Measurements from ENCODE around the gene CASP5. TPM values are rescaled to one million over a fixed set of nuclear protein-coding genes. Genes with fewer than 3 reads are reported as not detected.
"Not testable (repeated sequence)": the region's sequence is repeated elsewhere in the genome, so short reads cannot be mapped to it uniquely, and the experiment has no call there.

Gene CASP5
- total RNA-seq, 6 experiments from 2014 or later: not detected

GRCh38 chr11:105046898-105047579 lies 24.1 kb upstream of the CASP5 start:
- TF ChIP-seq, protein P1, sequence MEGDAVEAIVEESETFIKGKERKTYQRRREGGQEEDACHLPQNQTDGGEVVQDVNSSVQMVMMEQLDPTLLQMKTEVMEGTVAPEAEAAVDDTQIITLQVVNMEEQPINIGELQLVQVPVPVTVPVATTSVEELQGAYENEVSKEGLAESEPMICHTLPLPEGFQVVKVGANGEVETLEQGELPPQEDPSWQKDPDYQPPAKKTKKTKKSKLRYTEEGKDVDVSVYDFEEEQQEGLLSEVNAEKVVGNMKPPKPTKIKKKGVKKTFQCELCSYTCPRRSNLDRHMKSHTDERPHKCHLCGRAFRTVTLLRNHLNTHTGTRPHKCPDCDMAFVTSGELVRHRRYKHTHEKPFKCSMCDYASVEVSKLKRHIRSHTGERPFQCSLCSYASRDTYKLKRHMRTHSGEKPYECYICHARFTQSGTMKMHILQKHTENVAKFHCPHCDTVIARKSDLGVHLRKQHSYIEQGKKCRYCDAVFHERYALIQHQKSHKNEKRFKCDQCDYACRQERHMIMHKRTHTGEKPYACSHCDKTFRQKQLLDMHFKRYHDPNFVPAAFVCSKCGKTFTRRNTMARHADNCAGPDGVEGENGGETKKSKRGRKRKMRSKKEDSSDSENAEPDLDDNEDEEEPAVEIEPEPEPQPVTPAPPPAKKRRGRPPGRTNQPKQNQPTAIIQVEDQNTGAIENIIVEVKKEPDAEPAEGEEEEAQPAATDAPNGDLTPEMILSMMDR (IDR thresholded peaks at IDR 0.05): no peak
- Mint-ChIP-seq H3K27me3 (ENCODE audit: insufficient read depth) (peaks cover 6% of the 10 kb centered on the region), H3K4me3 (peak overlapping the region; percentile 75), H3K27ac (peak overlapping the region; percentile 87), H3K36me3 (ENCODE audit: low read depth) (peaks cover 1% of the 10 kb centered on the region), H3K4me1 (ENCODE audit: low read depth) (peaks cover 50% of the 10 kb centered on the region), H3K9me3 (no peaks in the 10 kb centered on the region)
- DNase-seq: peak; percentile 98

DNA sequence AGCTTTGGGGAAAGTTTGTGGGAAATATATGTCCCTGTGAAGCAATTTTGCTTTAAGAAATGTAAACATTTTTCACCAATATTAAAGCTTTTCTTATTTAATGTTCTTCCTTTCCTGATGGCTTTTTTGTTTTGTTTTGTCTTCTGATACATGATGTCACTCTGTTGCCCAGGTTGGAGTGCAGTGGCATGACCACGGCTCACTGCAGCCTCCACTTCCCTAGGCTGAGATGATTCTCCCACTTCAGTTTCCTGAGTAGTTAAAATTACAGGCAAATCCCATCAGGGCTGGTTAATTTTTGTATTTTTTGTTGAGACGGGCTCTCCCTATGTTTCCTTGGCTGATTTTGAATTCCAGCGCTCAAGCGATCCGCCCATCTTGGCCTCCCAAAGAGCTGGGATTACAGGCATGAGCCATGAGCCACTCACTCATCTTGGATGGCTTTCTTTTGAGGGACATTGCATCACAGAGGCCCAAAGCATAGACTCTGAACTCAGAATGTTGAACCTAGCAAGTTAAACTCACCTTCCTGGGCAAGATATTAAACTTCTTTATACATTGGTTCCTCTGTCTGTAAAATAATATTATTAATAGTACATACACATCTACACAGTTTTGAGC lies 22.8 kb upstream of the CASP5 start:
- H3K36me3 Mint-ChIP-seq (ENCODE audit: low read depth): no peaks in the 10 kb centered on the region; the same call in 1 of the 2 replicates
- H3K27me3 Mint-ChIP-seq (ENCODE audit: insufficient read depth): peaks cover 3% of the 10 kb centered on the region
- TF ChIP-seq, protein P1 (IDR thresholded peaks at IDR 0.05): no peak
- no peak for DNase-seq
- H3K9me3 Mint-ChIP-seq: no peaks in the 10 kb centered on the region
- H3K4me1 Mint-ChIP-seq (ENCODE audit: low read depth): peaks cover 50% of the 10 kb centered on the region
- H3K4me3 Mint-ChIP-seq: peak overlapping the region; percentile 31
- H3K27ac Mint-ChIP-seq: no peak overlapping the region; the same call in 1 of the 2 replicates

DNA sequence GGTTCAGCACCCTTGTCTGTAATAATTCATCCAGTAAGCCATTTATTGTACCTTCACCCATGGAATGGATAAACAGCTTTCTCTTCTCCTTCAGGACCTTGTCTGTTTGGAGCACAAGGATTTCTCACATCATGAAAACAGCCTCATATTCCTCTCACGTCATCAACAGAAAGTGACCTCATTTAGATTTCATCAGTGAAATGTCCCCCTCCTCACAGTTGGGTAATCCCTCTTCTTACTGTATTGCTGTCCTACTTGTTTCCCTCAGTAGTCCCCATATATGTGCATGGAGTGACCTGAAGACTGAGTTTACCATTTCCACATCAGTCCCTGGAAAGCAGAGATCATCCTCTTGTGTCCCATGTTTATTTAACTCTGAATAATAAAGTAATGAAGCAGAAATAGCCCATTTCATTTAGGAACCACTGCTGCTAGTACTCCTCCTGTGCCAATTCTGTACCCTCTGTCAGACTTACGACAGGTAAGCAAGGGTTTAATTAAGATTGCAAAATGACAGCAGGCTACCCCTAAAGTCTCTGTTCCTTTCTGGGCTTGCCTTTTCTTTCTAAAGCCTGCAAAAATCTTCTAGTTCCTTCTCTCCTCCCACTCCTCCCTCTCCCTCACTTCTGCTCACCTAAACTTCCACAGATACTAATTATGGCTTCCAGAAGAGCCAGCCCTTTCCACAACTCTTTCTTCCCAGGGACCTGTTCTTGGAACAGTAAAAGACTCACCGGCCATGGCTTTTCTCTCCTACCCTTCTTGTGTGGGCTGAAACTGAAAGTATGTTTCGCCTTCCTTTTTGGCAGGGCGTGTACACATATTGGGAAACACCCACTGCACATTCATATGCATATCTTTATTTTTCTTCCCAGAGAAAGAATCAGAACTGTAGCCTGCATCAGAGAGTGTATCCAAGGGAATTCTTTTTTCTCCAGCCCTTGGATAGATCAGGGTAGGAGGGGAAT lies 21.9 kb upstream of the CASP5 start, which contains the start of gene CARD16:
CARD16 (minus strand) TSS at position 779 of the 968 bp plus-strand sequence; CDS start at position 741, 38 bp downstream.
- not testable (repeated sequence) for H3K9me3 Mint-ChIP-seq; H3K36me3 Mint-ChIP-seq (ENCODE audit: low read depth); H3K27me3 Mint-ChIP-seq (ENCODE audit: insufficient read depth)
- Mint-ChIP-seq H3K4me3 (peak within 1 kb of the TSS; percentile 88), H3K27ac (peak within 1 kb of the TSS; percentile 81), H3K4me1 (ENCODE audit: low read depth) (peaks cover 50% of the 10 kb centered on the region)
- DNase-seq: peak; percentile 16

- Mint-ChIP-seq H3K4me3 (no peak overlapping the region), H3K27ac (no peak overlapping the region), H3K4me1 (ENCODE audit: low read depth) (peaks cover 43% of the 10 kb centered on the region), H3K27me3 (ENCODE audit: insufficient read depth) (no peaks in the 10 kb centered on the region), H3K36me3 (ENCODE audit: low read depth) (no peaks in the 10 kb centered on the region), H3K9me3 (peaks cover 5% of the 10 kb centered on the region; the same call in 1 of the 2 replicates)
- TF ChIP-seq, protein P1 (IDR thresholded peaks at IDR 0.05): no peak
- no peak for DNase-seq
Measured at GRCh38 chr11:105042178-105042577, 19.2 kb upstream of the CASP5 start.

GRCh38 chr11:105040703-105041102 lies 17.7 kb upstream of the CASP5 start:
- TF ChIP-seq, protein P1 (IDR thresholded peaks at IDR 0.05): no peak
- peaks cover 5% of the 10 kb centered on the region; the same call in 1 of the 2 replicates for H3K9me3 Mint-ChIP-seq
- peaks cover 37% of the 10 kb centered on the region for H3K4me1 Mint-ChIP-seq (ENCODE audit: low read depth)
- no peak overlapping the region for H3K4me3 Mint-ChIP-seq
- H3K36me3 Mint-ChIP-seq (ENCODE audit: low read depth): no peaks in the 10 kb centered on the region
- H3K27ac Mint-ChIP-seq: no peak overlapping the region
- DNase-seq: no peak
- H3K27me3 Mint-ChIP-seq (ENCODE audit: insufficient read depth): peaks cover under 1% of the 10 kb centered on the region; the same call in 1 of the 2 replicates
